Stimulated activated CD8-positive, alpha-beta memory T cell treated with anti-CD3 and anti-CD28 coated beads, Interleukin-7, amount 100 ng/mL, for 24 hours (primary cell): ENCODE data around the gene PRR5.
A peak's percentile ranks its signal among the peaks of the same experiment; 100 is the strongest.
"Not testable (repeated sequence)": the region's sequence is repeated elsewhere in the genome, so short reads cannot be mapped to it uniquely, and the experiment has no call there.

ENCODE experiments used
- DNase-seq: peaks from one replicate; pipeline ENCODE4 v3.0.0-alpha.2; 2020; ENCODE audit warnings: low read depth

PRR5 gene

GRCh38 chr22:44673406-44673805 lies 28.6 kb upstream of the PRR5 start:
- DNase-seq, result no peak

DNA sequence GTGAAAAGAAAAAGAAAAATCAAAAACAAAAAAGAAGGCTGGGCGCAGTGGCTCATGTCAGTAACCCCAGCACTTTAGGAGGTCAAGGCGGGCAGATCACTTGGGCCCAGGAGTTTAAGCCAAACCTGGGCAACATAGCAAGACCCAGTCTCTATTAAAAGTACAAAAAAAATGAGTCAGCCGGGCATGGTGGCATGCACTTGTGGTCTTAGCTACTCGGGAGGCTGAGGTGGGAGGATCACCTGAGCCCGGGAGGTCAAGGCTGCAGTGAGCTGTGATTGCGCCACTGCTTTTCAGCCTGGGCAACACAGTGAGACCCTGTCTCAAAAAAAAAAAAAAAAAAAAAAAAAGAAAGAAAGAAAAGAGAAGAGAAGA lies 26.0 kb upstream of the PRR5 start:
- DNase-seq, result not testable (repeated sequence)

DNA sequence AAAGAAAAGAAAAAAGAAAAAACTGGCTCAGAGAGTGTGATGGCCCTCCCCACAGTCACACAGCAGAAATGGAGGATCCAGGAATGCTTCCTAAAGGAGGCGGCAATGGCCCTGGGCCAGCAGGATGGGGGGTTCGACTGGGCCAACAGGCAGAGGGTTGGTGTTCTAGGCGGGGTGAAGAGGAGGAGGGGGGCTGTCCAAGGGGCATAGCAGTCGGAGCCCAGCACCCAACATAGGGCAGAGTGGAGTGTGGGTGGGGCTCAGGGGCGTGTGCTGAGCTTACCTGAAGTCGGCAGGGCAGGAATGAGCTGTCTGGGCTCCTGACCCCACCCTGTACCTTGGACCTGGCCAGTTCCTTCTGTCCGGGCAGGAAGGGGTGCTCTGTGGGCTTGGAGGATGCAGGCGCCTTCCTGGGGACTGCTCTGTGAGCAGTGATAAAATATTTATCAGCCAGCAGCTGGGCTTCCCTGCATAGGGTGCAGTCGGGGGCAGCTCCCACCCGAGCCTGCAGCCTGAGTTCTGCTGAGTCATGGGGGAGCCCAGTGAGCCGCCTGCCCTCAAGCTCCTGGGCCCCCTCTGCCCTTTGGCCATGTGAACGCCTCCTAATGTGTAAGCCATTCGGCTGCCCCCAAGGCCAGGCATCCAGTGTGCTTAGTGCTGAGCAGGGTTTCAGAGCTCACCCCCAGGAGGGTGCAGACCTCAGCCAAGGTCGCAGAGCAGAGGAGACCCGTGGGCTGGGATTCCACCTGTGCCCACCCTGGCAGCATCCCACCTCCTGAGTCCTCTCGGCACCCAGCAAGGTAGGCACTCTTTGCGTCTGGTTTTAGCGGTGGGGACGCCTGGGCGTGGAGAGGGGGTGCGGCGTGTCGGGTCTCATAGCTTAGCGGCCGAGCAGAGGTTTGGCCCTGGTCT lies 25.3 kb upstream of the PRR5 start:
- no peak for DNase-seq

- DNase-seq, result no peak
These were observed 24.6 kb upstream of the PRR5 start for GRCh38 chr22:44677353-44677840.

DNA sequence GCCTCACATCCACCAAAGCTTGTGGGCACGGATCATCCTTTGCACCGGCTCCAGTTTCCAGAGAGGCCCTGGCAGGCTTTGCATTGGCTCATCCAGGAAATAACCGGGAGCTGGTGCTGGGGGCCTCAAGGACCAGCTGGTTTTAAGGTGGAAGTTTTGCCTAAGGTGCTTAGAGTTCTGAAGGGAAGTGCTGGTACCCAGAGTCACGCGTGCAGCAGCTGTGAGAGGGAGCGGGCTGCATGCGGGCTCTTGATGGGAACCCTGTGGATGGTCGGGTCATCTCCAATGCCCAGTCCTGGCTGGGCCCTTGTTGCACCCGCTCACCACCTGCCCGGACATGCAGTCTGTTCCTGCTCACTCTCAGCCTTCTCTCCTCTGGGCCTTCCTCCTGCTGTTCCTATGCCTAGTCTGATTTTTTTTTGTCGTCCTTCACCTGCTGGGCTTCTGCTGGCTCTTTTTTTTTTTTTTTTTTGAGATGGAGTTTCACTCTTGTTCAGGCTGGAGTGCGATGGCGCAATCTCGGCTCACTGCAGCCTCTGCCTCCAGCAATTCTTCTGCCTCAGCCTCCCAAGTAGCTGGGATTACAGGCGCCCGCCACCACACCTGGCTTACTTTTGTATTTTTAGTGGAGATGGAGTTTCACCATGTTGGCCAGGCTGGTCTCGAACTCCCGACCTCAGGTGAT lies 24.0 kb upstream of the PRR5 start:
- no peak for DNase-seq

GRCh38 chr22:44678556-44679305 lies 23.3 kb upstream of the PRR5 start:
- no peak for DNase-seq

DNA sequence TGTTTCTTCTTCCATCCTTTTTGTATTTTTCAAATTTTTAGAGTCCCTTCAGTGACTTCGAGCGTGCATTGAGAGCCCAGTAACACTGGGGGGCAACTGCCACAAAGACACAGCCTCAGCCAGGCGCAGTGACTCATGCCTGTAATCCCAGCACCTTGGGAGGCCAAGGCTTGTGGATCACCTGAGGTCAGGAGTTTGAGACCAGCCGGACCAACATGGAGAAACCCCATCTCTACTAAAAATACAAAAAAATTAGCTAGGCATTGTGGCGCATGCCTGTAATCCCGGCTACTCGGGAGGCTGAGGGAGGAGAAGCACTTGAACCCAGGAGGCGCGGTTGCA lies 22.7 kb upstream of the PRR5 start:
- DNase-seq, result not testable (repeated sequence)

DNA sequence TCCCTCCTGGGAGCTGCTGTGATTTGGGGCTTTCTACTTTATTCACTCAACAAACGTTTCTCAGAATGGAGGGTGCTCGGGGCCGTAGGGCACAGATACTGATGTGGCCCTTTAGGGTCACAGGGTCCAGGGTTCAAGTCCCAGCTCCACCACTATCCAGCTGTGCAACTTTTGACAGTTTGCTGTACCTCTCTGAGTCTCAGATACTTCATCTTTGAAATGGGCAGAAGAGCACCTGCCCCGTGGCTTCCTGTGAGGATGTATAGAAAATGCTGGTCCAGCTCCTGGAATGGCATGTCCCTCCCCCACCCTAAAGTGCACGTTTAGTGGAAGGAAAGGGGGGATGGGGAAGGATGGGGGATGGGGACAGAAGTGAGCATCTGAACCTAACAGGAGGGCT lies 21.9 kb upstream of the PRR5 start:
- no peak for DNase-seq

GRCh38 chr22:44680481-44680894 lies 21.5 kb upstream of the PRR5 start:
- no peak for DNase-seq

DNA sequence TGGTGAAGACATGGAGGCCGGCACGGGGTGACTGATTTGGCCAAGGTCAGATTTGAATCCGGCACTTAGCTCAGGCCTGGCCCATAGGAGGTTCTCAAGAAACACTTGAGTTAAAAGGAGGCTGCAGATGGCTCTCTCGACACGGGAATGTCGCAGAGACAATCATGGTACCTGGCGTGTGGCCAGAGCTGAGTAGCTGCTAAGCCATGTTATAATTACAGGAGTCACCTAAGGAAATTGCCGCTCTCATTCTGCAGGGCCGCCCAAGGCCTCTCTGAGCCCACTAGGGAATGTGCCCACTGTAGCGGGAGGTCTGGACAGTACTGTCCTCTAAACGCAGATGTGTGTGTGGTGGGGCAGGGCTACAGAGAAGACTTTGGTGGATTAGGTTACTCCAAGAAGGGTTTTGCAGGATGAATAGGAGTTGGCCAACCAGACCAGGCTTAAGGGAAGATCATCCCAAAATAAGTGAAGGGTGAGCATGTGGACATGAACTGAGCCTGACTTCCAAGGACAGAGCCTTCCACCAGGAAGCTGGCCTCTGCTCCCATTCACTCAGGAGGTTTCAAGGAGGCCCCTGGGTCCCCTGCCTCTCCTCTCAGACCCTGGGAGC lies 19.3 kb upstream of the PRR5 start:
- DNase-seq, result no peak

DNA sequence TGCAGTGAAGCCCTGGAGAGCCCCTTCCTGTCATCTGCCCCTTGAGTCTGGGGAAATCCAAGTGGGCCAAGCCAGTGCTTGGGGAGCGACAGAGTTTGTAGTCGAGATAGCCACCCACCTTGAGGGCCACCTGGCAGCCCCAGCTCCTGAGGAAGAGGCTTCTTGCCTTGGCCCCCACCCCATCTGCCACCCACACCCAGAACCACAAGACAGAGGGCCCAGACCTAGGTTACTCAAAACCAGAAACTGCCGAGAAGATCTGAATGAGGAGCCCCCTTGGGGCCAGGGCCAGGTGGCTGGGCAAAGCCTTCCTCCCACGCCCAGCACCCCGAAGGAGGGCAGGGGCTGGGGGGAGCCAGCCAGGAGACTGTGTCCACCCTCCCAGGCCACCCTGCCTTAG lies 18.8 kb upstream of the PRR5 start:
- no peak for DNase-seq

DNA sequence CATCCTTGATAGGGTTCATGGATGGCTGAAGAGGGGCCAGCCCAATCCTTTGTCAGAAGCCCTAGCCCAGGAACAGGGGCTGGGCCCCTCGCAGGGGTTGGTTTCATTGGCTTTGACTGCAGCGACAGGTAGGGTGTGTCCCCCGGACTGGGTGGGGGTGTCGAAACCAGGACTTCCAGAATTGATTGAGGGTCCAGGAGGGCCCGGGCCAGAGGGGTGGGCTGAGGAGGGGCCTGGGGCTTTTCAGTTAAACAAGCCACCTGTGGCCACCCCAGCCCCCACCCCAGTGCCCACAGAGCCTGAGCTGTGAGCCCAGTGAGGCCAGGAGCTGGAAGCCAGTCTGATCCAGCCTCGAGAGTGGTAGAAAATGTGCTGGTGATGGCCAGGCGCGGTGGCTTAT lies 18.1 kb upstream of the PRR5 start:
- DNase-seq, result no peak

GRCh38 chr22:44684506-44685383 lies 17.3 kb upstream of the PRR5 start:
- peak; percentile 66 for DNase-seq

DNA sequence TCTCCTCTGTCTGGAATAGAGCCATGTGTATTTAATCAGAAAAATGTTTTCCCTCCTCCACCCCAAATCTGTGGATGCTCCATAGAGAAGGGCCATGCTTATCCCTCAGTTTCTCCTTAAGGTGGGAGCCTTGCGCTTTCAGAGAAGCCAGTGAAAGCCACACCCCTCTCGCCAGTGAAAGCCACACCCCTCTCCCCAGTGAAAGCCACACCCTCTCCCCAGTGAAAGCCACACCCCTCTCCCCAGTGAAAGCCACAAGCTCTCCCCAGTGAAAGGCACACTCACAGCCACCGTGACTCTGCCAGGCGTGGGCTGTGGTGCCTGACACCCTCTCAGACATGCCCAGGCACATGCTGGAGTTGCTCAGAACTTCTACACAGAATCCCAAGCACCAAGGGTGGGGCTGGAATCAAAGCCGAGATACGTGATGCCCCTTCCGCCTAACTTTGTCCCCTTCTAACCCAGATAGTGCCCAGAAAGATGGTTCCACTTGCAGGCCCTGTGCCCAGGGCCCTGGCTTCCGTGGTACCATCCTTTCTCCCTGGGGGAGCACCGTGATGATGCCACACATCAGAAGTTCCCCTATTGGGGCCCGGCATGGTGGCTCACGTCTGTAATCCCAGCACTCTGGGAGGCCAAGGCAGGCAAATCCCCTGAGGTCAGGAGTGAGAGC lies 16.5 kb upstream of the PRR5 start:
- DNase-seq, result peak; percentile 64

- no peak for DNase-seq
These were observed 15.0 kb upstream of the PRR5 start for GRCh38 chr22:44686873-44687600.

GRCh38 chr22:44689173-44689572 lies 12.8 kb upstream of the PRR5 start:
- DNase-seq, result no peak

DNA sequence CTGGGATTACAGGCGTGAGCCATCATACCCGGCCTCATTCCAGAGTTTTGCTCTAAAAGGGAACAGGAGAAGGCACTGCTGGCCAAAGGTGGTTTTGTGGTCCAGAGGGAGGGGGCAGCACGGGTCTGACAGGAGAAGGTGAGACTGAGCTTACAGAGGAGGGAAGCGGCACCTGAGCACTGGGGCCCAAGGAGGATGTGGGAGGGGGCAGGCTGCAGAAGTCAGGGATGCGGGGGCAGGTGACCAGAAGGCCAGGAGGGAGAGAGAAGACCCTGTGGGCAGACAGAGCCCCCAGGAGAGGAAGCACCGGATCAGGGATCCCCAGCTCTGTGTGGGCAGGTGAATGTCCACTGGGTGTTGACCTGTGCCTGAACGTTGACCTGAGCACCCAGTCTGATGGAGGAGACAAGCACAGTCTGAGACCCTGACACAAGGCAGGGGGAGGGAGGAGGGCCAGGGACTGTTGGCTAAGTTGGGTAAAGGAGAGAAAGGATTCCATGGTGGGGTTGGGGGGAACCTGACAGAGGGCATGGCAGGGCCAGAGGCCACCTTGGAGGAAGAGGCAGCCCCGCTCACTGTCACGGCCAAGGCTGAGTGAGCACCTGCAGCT lies 12.0 kb upstream of the PRR5 start:
- DNase-seq, result no peak

- DNase-seq, result no peak
These were observed 10.0 kb upstream of the PRR5 start for GRCh38 chr22:44691796-44692661.

DNA sequence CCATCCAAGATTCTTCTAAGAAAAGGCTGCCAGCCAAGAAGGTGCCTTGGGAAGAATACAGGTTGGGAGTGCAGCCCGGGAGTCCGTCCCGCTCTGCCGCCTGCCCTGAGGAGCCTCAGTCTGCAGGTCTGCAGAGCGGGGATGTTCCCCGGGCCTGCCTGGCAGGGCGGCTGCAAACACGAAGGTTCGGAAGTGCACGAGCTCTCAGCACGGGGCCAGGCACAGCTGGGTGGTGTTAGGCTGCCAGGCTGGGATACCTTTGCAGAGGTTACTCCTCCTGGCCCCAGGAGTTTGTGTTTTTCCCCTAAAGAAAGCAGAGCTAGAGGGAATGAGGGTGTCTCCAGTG lies 9.4 kb upstream of the PRR5 start:
- DNase-seq, result no peak
